ENCODE measurements around the gene MFSD12.
A peak's percentile ranks its signal among the peaks of the same experiment; 100 is the strongest.
"Not testable (repeated sequence)": the region's sequence is repeated elsewhere in the genome, so short reads cannot be mapped to it uniquely, and the experiment has no call there.

The MFSD12 gene

GRCh38 chr19:3510727-3511126, 46.7 kb downstream of the MFSD12 start:
- no peak for ATAC-seq
- TF ChIP-seq GLIS3 (CRISPR knock-in tag; IDR thresholded peaks at IDR 0.05) (no peak), BACH2 (CRISPR knock-in tag; IDR thresholded peaks at IDR 0.05; ENCODE audit: borderline replicate concordance) (no peak), OSR1 (CRISPR knock-in tag; IDR thresholded peaks at IDR 0.05) (no peak), RARB (CRISPR knock-in tag; IDR thresholded peaks at IDR 0.05) (no peak), PATZ1 (CRISPR knock-in tag; IDR thresholded peaks at IDR 0.05; ENCODE audit: borderline replicate concordance) (no peak), ARNTL (CRISPR knock-in tag; IDR thresholded peaks at IDR 0.05; ENCODE audit: borderline replicate concordance, low read depth) (no peak), ESRRG (CRISPR knock-in tag; IDR thresholded peaks at IDR 0.05) (no peak), ISL1 (CRISPR knock-in tag; IDR thresholded peaks at IDR 0.05) (no peak)

GRCh38 chr19:3509566-3509989, 47.8 kb downstream of the MFSD12 start:
- peak; percentile 3; the same call in 1 of the 3 replicates for ATAC-seq

GRCh38 chr19:3508771-3509535, 48.4 kb downstream of the MFSD12 start:
- TF ChIP-seq ZC3H10 (CRISPR knock-in tag; IDR thresholded peaks at IDR 0.05): no peak
- TF ChIP-seq CSDC2 (CRISPR knock-in tag; IDR thresholded peaks at IDR 0.05): no peak
- TF ChIP-seq ISL1 (CRISPR knock-in tag; IDR thresholded peaks at IDR 0.05): no peak
- TF ChIP-seq ZNF565 (CRISPR knock-in tag; conservative IDR thresholded peaks at IDR 0.05; ENCODE audit: low read depth): no peak
- TF ChIP-seq TSHZ2 (CRISPR knock-in tag; IDR thresholded peaks at IDR 0.05): no peak
- no peak for TF ChIP-seq PPARA (CRISPR knock-in tag; IDR thresholded peaks at IDR 0.05; ENCODE audit: borderline replicate concordance)
- no peak for TF ChIP-seq ZNF8 (CRISPR knock-in tag; IDR thresholded peaks at IDR 0.05)
- TF ChIP-seq GLIS3 (CRISPR knock-in tag; IDR thresholded peaks at IDR 0.05): no peak
- no peak for TF ChIP-seq ZFP30 (CRISPR knock-in tag; IDR thresholded peaks at IDR 0.05)
- no peak for TF ChIP-seq TCF4 (CRISPR knock-in tag; IDR thresholded peaks at IDR 0.05; ENCODE audit: borderline replicate concordance)
- TF ChIP-seq ZFP3 (CRISPR knock-in tag; IDR thresholded peaks at IDR 0.05): no peak
- no peak for TF ChIP-seq CREB5 (CRISPR knock-in tag; IDR thresholded peaks at IDR 0.05; ENCODE audit: low read depth)
- no peak for ATAC-seq

More at GRCh38 chr19:3509566-3509989, 47.8 kb downstream of the MFSD12 start:
- TF ChIP-seq ZFP30 (CRISPR knock-in tag; IDR thresholded peaks at IDR 0.05) (no peak), CSRNP3 (CRISPR knock-in tag; IDR thresholded peaks at IDR 0.05) (no peak), ZNF70 (CRISPR knock-in tag; IDR thresholded peaks at IDR 0.05) (no peak), TCF4 (CRISPR knock-in tag; IDR thresholded peaks at IDR 0.05; ENCODE audit: borderline replicate concordance) (no peak), RARB (CRISPR knock-in tag; IDR thresholded peaks at IDR 0.05) (no peak), ZNF8 (CRISPR knock-in tag; IDR thresholded peaks at IDR 0.05) (no peak), ZC3H10 (CRISPR knock-in tag; IDR thresholded peaks at IDR 0.05) (no peak), TSHZ2 (CRISPR knock-in tag; IDR thresholded peaks at IDR 0.05) (no peak), GLIS3 (CRISPR knock-in tag; IDR thresholded peaks at IDR 0.05) (no peak), PPARA (CRISPR knock-in tag; IDR thresholded peaks at IDR 0.05; ENCODE audit: borderline replicate concordance) (no peak), ISL1 (CRISPR knock-in tag; IDR thresholded peaks at IDR 0.05) (no peak), ARNTL (CRISPR knock-in tag; IDR thresholded peaks at IDR 0.05; ENCODE audit: borderline replicate concordance, low read depth) (no peak)

GRCh38 chr19:3508121-3508661, 49.2 kb downstream of the MFSD12 start:
- not testable (repeated sequence) for ATAC-seq

All from SK-N-SH treated with all-trans-retinoic acid at 6 μM for 48 hours (cell line).